Dedifferentiated amniotic fluid mesenchymal stem cell (primary cell): ENCODE results near the gene REEP1.
A peak's percentile ranks its signal among the peaks of the same experiment; 100 is the strongest.
"Not testable (repeated sequence)": the region's sequence is repeated elsewhere in the genome, so short reads cannot be mapped to it uniquely, and the experiment has no call there.

ENCODE experiments used
- DNase-seq: peaks from one replicate; pipeline ENCODE4 v3.0.0-alpha.2; 2016; ENCODE audit errors: extremely low spot score

REEP1 gene

DNA sequence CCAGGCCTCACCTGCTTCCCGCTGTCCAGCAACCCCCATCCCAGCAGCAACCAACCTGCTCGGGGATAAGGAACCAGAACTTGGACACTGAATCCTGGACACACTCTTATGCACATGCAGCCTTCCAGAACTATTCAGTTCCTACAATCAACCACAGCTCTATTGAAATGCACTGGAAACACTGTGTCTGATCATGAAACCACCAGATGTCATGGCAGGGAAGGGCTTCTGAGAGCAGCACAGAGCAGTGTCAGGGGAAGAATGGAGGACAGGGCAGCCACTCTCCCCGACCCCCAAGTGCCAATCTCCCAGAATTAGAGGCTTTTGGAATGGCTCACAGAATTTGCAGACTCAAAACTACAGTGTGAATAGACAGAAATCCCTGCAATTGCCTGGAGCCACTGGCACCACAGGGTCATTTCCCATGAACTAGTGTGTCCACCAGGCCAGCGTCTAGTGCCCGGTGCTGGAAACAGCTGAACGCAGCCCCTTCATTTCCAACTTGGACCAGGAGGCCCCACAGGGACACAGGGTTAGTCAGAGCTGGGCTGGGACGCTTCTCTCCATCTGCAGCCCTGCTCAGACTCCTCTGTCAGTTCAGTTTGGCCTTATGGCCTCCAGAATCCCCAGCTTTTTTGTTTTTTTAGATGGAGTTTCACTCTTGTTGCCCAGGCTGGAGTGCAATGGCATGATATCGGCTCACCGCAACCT, 112.6 kb downstream of the REEP1 start:
- no peak for DNase-seq

DNA sequence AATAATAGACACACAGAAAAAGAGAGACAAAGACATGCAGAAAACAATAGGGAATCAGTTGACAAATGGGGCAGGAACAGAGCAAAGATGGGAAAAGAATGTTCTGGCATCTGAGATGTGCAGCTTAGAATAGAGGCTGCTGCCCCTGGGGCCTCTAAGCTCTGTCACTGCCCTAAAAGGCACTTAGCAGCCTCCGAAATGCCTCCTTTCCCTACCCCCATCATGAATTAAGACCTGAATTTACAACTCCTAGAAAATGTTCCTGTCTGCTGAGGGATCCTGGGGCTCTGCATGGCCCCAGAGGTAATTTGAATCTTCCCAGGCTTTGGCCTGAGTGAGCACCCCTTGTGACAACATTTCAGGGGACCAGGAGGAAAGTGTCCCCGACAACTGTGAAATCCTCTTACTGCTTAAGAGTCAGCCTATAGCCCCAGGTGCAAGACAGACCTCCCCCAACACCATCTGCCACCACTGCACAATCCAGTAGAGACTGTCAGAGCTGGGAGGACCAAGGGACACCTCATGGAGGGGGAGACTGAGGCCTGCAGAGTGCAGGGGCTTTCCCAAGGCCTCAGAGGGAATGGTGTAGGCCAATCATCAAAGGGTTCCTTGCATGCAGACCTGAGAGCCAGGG, 113.4 kb downstream of the REEP1 start:
- DNase-seq = no peak

DNA sequence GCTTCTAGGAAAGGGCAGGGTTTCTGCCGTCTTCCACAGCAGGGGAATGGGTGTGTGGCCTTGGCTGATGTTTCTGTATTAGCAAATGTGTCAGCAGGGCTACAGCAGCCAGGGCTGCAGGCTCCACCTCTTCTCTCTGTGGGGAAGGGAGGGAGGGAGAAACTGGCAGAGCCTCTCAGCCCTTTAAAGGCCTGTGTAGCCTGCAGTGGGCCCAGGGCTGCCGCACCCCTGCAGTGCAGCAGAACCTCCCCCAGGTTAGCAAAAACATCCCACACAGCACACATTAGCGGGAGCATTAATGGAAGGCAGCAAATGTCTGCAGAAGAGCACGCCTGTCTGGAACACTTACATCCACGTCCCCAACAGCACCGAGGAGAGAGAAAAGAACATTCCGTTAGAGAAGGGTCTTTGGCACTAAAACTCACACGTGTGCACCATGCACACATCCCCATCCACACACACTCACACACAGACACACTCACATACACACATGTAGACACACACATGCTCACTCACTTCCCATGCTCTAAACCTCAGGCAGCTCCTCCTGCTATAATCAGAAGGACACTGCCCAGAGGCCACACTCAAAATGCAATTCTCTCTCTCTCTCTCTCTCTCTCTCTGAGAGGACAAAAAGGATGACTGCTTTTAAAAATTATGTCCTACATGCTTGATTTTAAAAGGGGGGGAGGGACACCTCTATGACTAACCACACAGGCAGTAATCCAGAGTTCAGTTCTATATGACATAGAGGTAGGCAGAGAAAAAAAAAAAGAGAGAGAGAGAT, 114.1 kb downstream of the REEP1 start:
- DNase-seq = peak; percentile 26

DNA sequence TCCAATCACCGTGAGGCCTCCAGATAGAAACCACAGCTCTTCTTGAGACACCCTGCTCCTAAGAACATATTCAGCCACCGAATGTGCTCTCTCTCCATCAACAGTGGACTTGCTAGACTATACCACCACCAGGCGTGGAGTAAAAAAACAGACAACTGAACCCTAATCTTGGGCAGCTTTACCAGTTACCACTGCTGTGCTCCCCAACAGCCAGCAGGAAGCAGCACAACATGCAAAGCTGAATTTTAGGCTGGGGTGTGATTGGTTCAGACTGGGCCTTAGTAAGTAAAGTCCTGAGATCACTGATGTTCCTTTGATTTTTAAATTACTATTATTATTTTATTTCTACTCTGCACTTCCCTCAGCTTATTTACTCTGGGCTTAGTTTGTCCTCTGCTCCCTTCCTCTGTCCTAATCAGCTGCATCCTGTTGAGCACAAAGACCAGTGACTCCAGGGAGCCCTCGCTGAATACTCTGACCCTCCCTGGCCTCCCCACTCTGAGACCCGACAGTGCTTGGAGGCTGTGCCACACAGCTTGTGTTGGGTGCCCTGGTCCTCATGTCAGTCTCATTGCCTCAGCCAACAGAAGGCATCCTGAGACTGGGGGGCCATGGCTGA, 116.3 kb downstream of the REEP1 start:
- DNase-seq = peak; percentile 32

DNA sequence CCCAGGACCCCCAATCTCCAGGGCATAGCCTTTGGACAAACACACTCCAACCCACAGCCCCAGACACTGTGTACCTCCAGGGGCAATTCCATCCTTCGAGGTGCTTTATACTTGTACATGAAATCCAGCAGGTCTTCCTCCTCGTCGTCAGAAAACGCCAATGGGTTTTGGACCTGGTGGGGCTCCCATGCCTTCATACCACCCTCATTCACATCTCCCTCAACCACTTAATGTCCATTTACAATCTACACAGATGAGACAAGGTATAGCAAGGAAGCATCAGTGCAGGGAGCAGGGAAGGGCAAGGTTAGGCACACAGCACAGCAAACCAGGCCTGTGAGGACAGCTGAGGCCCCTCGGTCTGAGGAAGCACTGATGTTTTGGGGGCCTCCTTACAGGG, 117.5 kb downstream of the REEP1 start:
- DNase-seq = no peak

DNA sequence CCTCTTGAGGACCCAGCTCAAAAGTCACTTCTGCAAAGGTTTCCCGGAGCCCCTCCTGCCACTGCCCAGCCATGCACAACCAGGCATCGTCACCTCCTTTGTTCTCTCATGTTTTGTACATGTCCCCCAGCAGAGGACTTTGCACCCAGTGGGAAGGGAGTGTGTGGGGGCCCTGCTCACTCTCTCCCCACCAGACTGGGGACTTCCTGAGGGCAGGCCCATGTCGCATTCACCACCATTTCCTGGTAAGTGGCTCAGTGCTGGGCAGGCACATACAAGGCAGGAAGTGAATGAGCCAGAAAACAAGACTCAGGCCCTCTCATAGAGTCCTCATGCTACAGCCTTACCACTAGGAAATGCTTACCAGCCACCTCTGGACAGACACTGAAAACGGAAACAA, 119.3 kb downstream of the REEP1 start:
- DNase-seq = no peak

DNA sequence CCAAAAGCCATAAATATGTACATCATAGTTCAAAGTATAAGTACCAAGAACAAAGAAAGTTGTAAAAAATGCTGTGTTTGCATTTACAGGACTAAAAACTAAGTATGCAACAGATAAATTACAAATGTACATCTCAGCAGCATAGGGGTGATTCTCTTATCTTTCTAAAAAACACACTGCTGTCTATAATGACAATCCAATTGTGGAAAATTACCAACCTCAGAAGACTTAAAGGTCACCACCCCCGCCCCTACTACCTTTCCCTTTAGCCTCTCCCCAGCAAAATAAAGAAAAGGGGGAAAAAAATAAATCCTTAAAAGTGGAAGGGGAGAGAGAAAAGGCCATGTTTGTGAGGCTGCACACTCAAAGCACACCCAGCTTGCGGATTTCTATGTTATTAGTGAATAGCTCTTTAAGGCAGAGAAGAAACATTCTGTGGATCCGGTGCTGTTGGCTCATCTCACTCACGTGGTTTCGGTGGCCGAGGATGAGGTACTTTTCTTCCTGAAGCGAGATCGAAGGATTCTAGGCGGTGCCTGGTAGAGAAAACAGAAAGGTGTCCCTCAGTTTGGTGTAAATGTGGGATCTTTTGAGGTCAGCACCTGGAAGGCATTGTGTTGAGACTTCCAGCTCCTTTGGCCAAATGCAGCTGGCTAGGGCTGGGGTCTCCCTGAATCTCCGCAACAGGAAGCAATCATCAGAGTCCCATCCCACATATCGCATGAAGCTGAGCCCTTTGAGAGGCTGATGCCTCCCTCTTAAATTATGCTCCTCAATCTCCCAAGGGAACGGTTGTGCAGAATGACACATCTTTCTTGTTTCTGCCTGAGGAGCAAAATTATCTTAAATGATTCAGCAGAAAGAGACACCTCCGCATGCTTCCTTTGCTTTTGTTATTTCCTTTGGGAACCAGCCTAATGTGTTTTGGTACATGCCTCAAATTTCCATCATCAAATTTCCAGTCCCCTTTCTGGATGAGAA, 120.6 kb downstream of the REEP1 start:
- no peak for DNase-seq

DNA sequence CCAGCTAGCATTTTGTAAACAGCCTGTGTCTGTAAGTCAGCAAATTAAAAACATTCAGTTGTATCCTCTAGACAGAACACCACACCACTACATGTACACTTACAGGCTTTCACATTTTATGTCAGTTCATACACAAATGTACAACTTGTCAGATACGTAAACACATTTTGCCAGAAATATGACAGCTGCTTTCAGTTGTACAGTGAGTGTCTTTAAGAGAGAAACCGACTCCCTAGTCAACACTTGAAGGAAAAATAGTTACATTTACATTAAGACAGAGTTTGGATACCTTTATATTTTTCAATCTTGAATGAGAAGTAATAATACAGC, 123.0 kb downstream of the REEP1 start:
- DNase-seq = no peak

DNA sequence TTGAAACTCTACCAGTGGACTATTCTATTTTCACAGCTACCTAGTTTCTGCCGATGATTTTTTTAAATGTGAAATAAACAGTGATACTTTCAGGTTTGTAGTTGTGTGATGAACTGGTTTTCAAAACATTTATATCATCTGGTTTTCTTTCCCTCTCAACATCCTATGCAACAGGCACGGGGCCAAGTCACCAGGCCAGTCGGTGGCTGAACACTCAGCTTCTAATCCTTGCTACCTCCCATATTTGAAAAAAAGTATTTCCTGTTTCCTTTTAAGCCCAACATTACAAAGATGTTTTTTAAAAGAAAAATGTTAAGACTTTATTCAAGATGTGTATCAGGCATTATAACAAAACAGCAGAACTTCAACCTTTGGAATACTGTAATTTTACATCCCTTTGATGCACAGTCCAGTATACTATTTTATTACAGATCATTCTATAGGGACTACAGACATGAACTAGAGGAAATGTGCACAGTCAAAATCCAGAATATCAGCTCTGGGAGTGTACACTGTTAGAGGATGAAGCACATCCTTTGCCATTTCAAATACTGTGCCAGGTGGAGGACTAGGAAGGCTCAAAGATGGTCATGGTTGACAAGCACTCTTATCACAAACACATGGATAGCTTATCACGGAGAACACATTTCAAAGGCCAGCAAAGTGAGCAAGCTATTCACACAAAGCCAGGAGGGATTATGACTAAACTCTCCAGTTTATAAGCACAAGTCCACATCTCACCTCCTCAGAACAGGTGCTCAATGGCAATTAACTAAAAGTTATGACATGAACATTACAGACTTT, 123.5 kb downstream of the REEP1 start:
- no peak for DNase-seq

DNA sequence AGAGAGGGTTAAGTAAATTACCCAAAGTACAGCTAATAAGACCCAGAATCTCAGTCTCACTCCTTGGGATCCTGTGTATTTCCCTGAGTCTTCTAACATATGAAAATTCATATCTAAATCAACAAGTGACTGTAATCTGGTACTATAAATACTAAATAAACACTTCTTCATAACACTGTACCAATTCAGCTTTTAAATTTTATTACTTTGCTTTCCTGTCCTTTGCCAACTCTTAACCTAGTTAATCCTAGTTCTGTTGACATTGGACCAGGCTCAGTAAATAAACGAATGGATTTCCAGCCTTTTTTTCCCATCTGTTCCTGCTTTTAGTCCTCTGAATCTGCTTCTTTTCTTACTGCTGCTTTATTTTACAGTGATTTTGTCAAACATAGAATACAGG, 124.4 kb downstream of the REEP1 start:
- no peak for DNase-seq

DNA sequence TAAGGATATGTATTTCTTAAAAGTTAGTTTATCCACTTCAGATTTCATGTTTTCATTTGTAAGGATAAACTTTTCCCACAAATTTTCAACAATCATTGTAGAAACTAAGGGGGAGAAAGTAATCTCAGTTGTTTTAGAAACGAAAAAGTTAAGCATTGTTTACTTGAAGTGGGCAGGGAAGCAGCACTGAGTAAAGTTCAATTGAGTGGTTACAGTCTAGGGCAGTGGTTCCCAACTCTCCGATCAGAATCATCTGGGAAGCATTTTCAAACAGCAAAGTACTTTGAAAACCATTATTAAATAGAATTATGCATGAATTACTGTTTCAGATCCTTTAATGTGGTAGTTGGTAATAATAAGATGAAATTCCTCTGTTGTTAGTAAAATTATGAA, 125.6 kb downstream of the REEP1 start:
- no peak for DNase-seq

DNA sequence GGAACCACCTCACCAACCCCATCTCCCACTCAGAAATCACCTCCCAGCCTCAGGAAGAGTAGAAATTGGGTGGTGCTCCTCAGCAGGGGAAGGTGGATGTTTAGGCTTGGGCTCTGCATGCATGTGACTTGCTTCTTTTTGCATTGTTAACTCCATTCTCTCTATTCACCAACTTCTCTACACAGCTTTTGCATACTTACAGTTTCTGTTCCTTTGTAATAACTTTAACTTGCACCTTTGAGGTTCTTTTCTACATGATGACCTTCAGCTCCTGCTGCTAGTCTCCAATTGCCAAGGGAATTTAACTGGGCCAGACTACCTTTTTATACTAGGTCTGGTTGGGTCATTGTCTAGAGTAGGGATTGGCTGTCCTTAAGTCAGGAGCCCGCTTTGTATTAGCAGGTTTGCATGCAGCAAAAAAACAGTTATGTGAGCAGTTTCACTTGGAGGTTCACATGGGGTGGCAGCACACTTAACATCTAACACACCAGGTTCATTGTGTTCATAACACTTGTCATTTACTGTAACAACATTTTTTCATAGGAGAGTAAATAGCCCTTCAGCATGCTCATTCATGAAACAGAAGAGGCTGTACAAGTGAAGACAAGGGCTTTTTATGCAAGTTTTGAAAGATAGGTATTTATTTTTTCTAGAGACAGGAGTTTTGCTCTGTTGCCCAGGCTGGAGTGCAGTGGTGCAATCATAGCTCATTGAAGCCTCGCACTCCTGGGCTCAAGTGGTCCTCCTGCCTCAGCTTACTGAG, 126.2 kb downstream of the REEP1 start:
- DNase-seq = no peak

DNA sequence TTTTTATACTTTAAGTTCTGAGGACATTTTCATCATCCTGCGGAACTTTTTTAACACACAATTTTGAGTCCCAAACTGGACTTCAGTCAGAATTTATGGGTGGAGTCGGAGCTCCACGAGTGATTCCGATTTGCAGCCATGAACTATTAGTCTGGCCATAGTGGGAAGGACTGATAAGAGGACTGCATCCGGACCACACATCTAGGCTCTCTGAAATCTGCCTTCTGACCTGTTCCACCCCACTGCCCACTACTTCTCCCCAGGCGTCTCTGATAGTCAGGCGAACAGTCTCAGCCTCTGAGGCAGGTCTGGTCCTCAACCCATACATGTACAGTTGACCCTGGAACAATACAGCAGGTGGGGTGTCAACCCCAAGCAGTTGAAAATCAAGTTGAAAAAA, 133.0 kb downstream of the REEP1 start:
- no peak for DNase-seq

DNA sequence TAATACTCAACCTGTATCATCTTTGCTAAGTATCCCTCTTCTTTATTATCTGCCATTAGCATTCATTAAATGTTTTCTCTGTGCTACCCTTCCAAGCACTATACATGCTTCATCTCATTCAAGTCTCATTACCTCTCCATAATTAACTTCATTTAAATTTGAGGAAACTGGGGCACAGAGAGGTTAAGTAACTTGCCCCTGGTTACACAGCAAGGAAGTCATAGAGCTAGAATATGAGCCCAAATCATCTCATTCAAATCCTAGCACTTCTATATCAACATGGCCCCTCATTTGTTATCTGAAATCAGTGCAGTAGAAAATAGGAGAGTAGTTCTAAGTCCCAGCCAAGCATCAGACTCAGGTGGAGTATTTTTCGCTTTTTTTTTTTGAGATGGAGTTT, 133.8 kb downstream of the REEP1 start:
- DNase-seq = no peak

DNA sequence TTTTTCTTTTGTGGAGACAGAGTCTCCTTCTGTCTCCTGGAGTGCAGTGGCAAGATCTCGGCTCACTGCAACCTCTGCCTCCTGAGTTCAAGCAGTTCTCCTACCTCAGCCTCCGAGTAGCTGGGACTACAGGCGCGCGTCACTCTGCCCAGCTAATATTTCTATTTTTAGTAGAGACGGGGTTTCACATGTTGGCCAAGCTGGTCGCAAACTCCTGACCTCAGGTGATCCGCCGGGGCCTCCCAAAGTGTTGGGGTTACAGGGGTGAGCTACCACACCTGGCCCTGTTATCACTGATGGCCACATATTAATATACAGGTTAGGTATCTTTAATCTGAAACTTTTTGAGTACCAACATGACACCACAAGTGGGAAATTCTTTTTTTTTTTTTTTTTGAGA, 134.7 kb downstream of the REEP1 start:
- DNase-seq = no peak

DNA sequence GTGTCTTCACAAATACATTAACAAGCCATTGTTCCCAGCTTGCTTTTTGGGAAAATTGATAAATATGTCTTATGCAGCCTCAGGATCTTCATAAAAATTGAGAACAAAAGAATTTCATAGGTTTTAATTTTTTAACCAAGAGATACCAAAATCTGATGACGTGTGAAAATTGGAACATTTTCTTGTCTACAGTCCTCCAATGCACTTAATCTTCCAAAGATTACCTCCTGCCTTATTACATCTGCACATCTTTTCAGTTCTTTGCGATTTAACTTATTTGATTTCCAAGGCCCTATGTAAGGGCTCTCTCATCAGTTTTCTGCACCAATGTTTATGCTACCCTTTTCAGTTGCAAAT, 135.1 kb downstream of the REEP1 start:
- no peak for DNase-seq

DNA sequence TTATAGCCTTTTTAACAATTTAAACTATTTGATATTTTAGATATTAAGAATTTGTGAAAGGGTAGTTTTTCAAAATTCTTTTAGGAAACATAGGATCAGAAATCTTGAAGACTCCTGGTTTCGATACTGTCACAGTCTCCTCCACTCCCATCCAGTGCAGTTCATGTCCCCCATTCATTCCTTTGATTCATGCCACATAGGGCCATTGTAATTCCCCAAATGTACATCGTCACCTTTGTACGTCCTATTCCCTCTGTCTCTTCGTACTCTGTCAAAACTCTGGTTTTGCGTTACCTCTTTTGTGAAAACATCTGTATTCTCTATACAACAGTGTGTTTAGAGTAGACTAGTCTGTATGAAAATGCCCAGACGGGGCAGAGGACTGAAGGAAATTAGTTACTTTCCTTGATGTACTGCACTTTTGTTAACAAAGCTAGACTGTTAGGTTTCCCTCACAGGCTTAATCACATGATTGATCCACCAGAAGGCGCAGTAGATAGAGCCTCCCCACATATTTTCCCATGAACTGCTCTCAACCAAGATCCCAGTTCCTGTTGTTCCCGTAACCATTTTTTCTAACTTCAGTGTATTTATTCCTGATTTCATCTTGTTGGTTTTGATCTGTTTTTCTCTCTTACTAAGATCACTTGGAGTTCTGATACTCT, 135.6 kb downstream of the REEP1 start:
- no peak for DNase-seq

DNA sequence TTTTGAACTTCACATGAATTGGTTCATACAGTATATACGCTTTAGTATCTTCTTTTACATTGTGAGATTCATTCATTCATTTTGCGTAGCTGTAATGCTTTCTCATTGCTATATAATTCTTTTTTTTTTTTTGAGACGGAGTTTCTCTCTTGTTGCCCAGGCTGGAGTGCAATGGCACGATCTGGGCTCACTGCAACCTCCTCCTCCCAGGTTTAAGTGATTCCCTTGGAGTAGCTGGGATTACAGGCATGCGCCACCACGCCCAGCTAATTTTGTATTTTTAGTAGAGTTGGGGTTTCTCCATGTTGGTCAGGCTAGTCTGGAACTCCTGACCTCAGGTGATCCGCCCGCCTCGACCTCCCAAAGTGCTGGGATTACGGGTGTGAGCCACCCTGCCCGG, 136.9 kb downstream of the REEP1 start:
- DNase-seq = not testable (repeated sequence)

DNA sequence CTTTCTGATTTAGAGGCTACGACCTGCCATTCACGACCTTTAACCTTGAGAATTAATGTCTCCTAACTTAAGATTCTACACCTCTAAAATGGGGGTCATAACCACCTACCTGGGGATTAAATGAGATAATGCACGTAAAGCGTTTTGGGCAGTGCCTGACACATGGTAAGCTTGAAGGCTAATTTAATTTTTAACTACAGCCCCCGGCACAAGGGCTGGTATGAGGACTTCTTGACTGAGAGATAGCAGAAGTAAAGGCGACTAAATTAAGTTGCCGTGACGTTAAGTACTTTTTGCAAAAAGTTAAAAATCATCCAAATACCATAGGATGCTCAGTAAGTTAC, 137.6 kb downstream of the REEP1 start:
- DNase-seq = no peak
